GM10248 (cell line): ENCODE data around the gene BLZF1.

Source experiments
- CTCF ChIA-PET: fragments of 300-600 bp; sonication (Branson Sonifier 250); formaldehyde crosslinking; extraction: SDS; loops from one replicate; lab custom pipeline; 2021; ENCODE audit warnings: antibody characterized with exemption; lab: Yijun Ruan, JAX
- POLR2A ChIA-PET: fragments of 350-650 bp; sonication (Branson Sonifier 250); formaldehyde crosslinking; extraction: SDS; loops from one replicate; lab custom pipeline; 2020; ENCODE audit warnings: antibody characterized with exemption; lab: Yijun Ruan, JAX
- DNase-seq: peaks from one replicate; pipeline ENCODE4 v3.0.0; 2012; ENCODE audit errors: extremely low spot score
- TF ChIP-seq, protein P1 (sequence below): IDR thresholded peaks from 2 replicates; pipeline ENCODE4 v1.5.1; 2012; ENCODE audit warnings: mild to moderate bottlenecking, low read depth; ENCODE audit errors: extremely low read depth, missing control alignments, control extremely low read depth

Gene BLZF1

DNA sequence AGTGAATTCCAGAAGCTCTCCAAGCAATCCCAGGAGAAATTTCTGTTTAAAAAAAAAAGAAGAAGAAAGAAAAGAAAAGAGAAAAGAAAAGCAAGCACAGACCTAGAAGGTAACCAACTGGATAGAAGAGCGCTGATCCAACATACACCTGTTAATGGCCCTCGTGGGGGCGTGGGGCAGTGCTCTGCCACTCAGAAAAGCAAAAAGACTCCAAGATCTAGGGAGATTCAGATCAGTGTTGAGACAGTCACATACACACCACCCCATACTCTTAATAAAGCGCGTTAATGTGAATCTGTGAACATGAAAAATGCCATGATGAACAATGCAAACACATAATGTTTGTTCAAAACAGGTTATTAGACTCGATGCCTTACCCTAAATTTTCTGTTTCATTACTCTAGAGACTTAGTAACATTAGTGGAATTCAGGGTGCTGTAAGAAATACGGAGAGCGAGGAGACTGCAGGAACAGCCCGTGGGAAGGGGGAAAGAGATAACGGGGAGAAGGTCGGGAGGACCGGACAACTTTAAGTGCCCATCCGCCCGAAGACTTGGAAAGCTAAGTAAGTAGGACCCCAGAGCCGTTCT lies 804 bp upstream of the BLZF1 start:
- ChIA-PET POLR2A (no interaction called here), CTCF (interaction anchor here (0.6 to 1.7 kb wide), 3 partner anchors 19 to 1401 kb away, joined by 3 to 9 read pairs (median 3); no protein-coding TSS in a partner anchor)
- DNase-seq: no peak
- TF ChIP-seq, protein P1, sequence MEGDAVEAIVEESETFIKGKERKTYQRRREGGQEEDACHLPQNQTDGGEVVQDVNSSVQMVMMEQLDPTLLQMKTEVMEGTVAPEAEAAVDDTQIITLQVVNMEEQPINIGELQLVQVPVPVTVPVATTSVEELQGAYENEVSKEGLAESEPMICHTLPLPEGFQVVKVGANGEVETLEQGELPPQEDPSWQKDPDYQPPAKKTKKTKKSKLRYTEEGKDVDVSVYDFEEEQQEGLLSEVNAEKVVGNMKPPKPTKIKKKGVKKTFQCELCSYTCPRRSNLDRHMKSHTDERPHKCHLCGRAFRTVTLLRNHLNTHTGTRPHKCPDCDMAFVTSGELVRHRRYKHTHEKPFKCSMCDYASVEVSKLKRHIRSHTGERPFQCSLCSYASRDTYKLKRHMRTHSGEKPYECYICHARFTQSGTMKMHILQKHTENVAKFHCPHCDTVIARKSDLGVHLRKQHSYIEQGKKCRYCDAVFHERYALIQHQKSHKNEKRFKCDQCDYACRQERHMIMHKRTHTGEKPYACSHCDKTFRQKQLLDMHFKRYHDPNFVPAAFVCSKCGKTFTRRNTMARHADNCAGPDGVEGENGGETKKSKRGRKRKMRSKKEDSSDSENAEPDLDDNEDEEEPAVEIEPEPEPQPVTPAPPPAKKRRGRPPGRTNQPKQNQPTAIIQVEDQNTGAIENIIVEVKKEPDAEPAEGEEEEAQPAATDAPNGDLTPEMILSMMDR: no peak

DNA sequence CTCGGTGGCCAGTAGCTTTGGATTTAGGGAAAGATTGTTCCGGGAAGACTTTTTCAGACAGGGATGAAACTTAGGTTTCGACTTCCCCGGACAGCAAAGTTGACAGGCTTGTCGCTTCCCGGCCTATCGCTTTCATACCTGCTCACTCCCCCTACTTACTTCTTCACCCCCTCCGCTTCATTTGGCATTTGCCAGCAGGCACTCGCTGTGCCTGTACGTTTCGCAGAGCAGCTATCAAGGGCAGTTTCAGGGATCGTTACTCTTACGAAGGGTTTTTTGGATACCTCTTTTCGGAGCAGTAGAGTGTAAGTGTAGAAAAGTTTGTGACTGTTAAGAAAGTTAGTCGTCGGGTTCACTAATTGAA lies 393 bp downstream of the BLZF1 start:
- POLR2A ChIA-PET: interaction anchor here (0.6 kb wide), 1 partner anchor 425 kb away, joined by 3 read pairs; no protein-coding TSS in a partner anchor
- DNase-seq: peak; percentile 15
- TF ChIP-seq, protein P1: no peak
- CTCF ChIA-PET: interaction anchor here (1.3 to 1.7 kb wide), 3 partner anchors 17 to 1025 kb away, joined by 3 to 9 read pairs (median 3); no protein-coding TSS in a partner anchor

DNA sequence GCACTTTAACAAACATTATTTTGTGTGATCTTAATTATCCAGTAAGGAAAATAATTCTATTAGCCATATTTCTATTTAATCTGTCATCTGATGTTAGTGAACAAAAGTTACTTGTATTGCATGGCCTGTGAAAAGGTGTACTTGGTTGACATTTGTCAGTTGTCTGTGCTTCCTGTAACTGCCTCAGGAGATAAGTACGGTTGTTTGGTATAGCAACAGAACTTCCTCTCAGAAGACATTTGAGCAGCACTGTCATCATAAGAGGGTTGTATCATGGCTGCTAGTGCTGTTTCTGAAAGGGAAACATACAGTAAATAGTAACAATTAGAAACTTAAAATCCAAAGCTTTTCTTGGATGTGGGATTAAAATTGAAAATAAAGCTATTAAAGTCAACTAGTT lies 3.4 kb downstream of the BLZF1 start:
- TF ChIP-seq, protein P1: no peak
- POLR2A ChIA-PET: no interaction called here
- no peak for DNase-seq
- CTCF ChIA-PET: interaction anchor here (1.3 kb wide), 2 partner anchors 24 to 768 kb away, joined by 3 to 4 read pairs; no protein-coding TSS in a partner anchor

DNA sequence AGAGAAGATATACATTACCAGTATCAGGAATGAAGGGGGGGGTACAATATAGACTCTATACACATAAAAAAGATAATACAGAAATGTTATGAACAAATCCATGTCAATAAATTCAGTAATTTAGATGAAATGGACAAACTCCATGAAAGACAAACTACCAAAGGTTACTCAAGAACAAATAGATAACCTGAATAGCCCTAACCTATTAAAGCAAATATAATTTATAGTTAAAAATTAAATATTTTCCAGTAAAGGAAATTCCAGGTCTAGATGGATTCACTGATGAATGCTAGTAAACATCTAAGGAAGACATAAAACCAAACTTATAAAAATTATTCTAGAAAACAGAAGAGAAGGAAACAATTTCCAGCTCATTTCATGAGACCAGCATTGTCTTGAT lies 13.2 kb downstream of the BLZF1 start:
- TF ChIP-seq, protein P1: no peak
- ChIA-PET POLR2A (no interaction called here), CTCF (no interaction called here)
- DNase-seq: no peak

DNA sequence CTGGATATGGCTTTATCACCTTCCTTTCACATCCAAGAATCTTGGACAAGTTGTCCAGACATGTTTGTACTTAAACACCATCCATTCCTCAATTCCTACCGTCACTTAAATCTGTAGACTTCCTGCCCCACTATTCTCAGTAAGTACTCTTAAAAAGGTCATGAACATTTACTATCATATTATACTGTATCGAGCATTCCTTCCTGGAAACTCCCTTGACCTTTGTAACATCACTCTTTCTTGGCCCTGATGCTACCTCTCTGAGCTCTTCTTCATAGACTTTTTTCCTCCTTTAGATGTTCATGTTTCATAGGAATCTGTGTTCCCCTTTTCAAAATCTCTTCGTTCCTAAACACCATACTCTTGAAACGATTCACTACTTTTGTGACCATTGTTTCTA lies 15.5 kb downstream of the BLZF1 start:
- ChIA-PET POLR2A (no interaction called here), CTCF (interaction anchor here (1.1 kb wide), 1 partner anchor 9 kb away, joined by 4 read pairs; no protein-coding TSS in a partner anchor)
- DNase-seq: no peak
- TF ChIP-seq, protein P1: no peak

DNA sequence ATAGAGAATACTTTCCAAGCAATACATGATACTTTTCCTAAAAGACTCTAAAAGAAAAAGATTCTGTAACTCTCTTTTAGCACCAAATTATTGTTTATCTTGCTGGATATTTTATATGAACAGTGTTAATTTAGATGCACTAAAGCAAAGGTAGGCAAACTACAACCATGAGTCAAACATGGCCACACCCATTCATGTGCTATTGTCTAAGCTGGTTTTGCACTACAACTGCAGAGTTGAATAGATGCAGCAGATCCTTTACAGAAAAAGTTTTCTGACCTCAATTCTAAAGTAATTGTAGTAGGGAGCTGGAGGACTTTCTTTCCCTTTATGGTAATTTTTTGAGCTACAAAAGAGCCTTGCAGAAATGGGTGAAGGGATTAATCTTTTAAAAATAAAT lies 19.4 kb downstream of the BLZF1 start:
- ChIA-PET CTCF (no interaction called here), POLR2A (no interaction called here)
- DNase-seq: no peak
- TF ChIP-seq, protein P1: no peak
